IMR-90 (cell line): Measurements from ENCODE around the gene STUB1.

Experiments
- BHLHE40 ChIP-seq: fragments of 150-350 bp; IDR thresholded peaks from 2 replicates; pipeline ENCODE4 v1.6.1; 2016; ENCODE audit warnings: mild to moderate bottlenecking, low read depth, low read length
- CTCF ChIP-seq: conservative IDR thresholded peaks from 2 replicates; pipeline ENCODE4 v1.5.1; 2012; ENCODE audit warnings: mild to moderate bottlenecking, low read depth, low read length, improper control_type of control experiment
- FOS ChIP-seq: fragments of 150-350 bp; IDR thresholded peaks from 2 replicates; pipeline ENCODE4 v1.6.1; 2016; ENCODE audit warnings: low read depth, low read length
- MAFK ChIP-seq: IDR thresholded peaks from 2 replicates; pipeline ENCODE4 v1.6.1; 2012; ENCODE audit warnings: low read depth, low read length, improper control_type of control experiment
- MAZ ChIP-seq: IDR thresholded peaks from 2 replicates; pipeline ENCODE4 v1.6.1; 2012; ENCODE audit warnings: low read depth, mild to moderate bottlenecking, low read length, improper control_type of control experiment, moderate library complexity, borderline replicate concordance
- MXI1 ChIP-seq: IDR thresholded peaks from 2 replicates; pipeline ENCODE4 v1.6.1; 2012; ENCODE audit warnings: low read depth, mild to moderate bottlenecking, low read length, moderate library complexity, borderline replicate concordance
- NFE2L2 ChIP-seq: fragments of 150-350 bp; IDR thresholded peaks from 2 replicates; pipeline ENCODE4 v1.6.1; 2016; ENCODE audit warnings: low read depth, mild to moderate bottlenecking, low read length
- POLR2A ChIP-seq: IDR thresholded peaks from 2 replicates; pipeline ENCODE4 v1.6.1; 2012; ENCODE audit warnings: mild to moderate bottlenecking, low read depth, low read length
- RAD21 ChIP-seq: IDR thresholded peaks from 2 replicates; pipeline ENCODE4 v1.6.1; 2012; ENCODE audit warnings: low read length, improper control_type of control experiment
- SMC3 ChIP-seq: fragments of 150-350 bp; IDR thresholded peaks from 2 replicates; pipeline ENCODE4 v1.6.1; 2016; ENCODE audit warnings: low read depth, mild to moderate bottlenecking, antibody characterized with exemption, low read length, moderate library complexity
- USF2 ChIP-seq: fragments of 150-350 bp; IDR thresholded peaks from 2 replicates; pipeline ENCODE4 v1.6.1; 2017; ENCODE audit warnings: mild to moderate bottlenecking, antibody characterized with exemption, low read length, low read depth

- TF ChIP-seq USF2 (peak; percentile 58; the same call in 1 of the 2 replicates), RAD21 (no peak), CTCF (no peak), POLR2A (no peak), MAFK (no peak), SMC3 (no peak), FOS (no peak), BHLHE40 (no peak), NFE2L2 (no peak), MXI1 (no peak), MAZ (no peak)
These were observed 15.3 kb downstream of the STUB1 start for GRCh38 chr16:695355-696089.
